Mesenteric fat pad (tissue), 1 donor: ENCODE data around the gene TP53I11. TPM values are rescaled to one million over a fixed set of nuclear protein-coding genes. Genes with fewer than 3 reads are reported as not detected.

Experiments
- DNase-seq: peaks from one replicate; pipeline ENCODE4 v3.0.0-alpha.2; 2020; ENCODE audit warnings: low spot score
- total RNA-seq: library from RNA; stranded (reverse); fragmentation: NEBNext Ultra II Directional; extraction: Animal tissue kit (Norgen Biotek cat#: 25700); gene quantifications from one replicate; pipeline ENCODE4 v1.2.1, GENCODE V29; 2021
- donor health status: DM: yes; HTN: yes; CAD: no.

The TP53I11 gene
- total RNA-seq, 1 donor from 2014 or later: 133 TPM

- no peak for DNase-seq
These were observed 8.4 kb upstream of the TP53I11 start for GRCh38 chr11:44959064-44959463.

- no peak for DNase-seq
These were observed 7.3 kb upstream of the TP53I11 start for GRCh38 chr11:44957776-44958564.

- no peak for DNase-seq
These were observed 6.4 kb upstream of the TP53I11 start for GRCh38 chr11:44957040-44957515.

- no peak for DNase-seq
These were observed 4.5 kb upstream of the TP53I11 start for GRCh38 chr11:44955015-44955738.

GRCh38 chr11:44954051-44954906, 3.6 kb upstream of the TP53I11 start:
- DNase-seq: no peak

- no peak for DNase-seq
These were observed 2.0 kb upstream of the TP53I11 start for GRCh38 chr11:44952500-44953260.

GRCh38 chr11:44952082-44952481, 1.4 kb upstream of the TP53I11 start:
- DNase-seq: no peak

- no peak for DNase-seq
These were observed 555 bp downstream of the TP53I11 start for GRCh38 chr11:44950031-44950624.

- no peak for DNase-seq
These were observed 1.3 kb downstream of the TP53I11 start for GRCh38 chr11:44949160-44950030.

GRCh38 chr11:44948155-44948554, 2.5 kb downstream of the TP53I11 start:
- no peak for DNase-seq

GRCh38 chr11:44947114-44947513, 3.6 kb downstream of the TP53I11 start:
- DNase-seq: no peak

- DNase-seq: no peak
These were observed 4.4 kb downstream of the TP53I11 start for GRCh38 chr11:44946263-44946662.

GRCh38 chr11:44945666-44946065, 5.0 kb downstream of the TP53I11 start:
- no peak for DNase-seq

GRCh38 chr11:44944853-44945235, 5.8 kb downstream of the TP53I11 start:
- no peak for DNase-seq

GRCh38 chr11:44944181-44944852, 6.4 kb downstream of the TP53I11 start:
- no peak for DNase-seq

- DNase-seq: no peak
These were observed 7.0 kb downstream of the TP53I11 start for GRCh38 chr11:44943696-44944095.

GRCh38 chr11:44943118-44943517, 7.6 kb downstream of the TP53I11 start:
- DNase-seq: no peak

- no peak for DNase-seq
These were observed 8.4 kb downstream of the TP53I11 start for GRCh38 chr11:44942029-44942955.
